ENCODE measurements around the gene FBXO47. TPM values are rescaled to one million over a fixed set of nuclear protein-coding genes. Genes with fewer than 3 reads are reported as not detected.

FBXO47 gene
- total RNA-seq (not detected), polyA plus RNA-seq (ENCODE audit: insufficient read depth, low read depth, low replicate concordance) (not detected)
- long read RNA-seq, donor 1, result 0 reads
- long read RNA-seq, donor 2, result 0 reads
- long read RNA-seq, donor 3, result 0 reads
- long read RNA-seq, donor 4, result 0 reads
- long read RNA-seq, donor 5, result 0 reads
- long read RNA-seq, donor 6, result 0 reads
- long read RNA-seq, donor 7, result 0 reads
- long read RNA-seq, donor 8, result 0 reads
- long read RNA-seq, donor 9, result 0 reads
- long read RNA-seq, donor 10, result 0 reads

- no peaks in the 10 kb centered on the region for H3K36me3 ChIP-seq (ENCODE audit: control insufficient read depth in 2 of 3, insufficient read depth in 3 of 3, low read length in 3 of 3)
- peak within 1 kb of the TSS; percentile 57 to 68 for H3K27ac ChIP-seq (ENCODE audit: low read depth in 2 of 2, low read length in 2 of 2)
- H3K27me3 ChIP-seq (ENCODE audit: control insufficient read depth, insufficient read depth, low read length), result no peaks in the 10 kb centered on the region
- peaks cover 0 to 7% (median 0%) of the 10 kb centered on the region in 3 donors for H3K4me1 ChIP-seq (ENCODE audit: control insufficient read depth in 2 of 3, insufficient read depth in 2 of 3, low read depth in 1 of 3, low read length in 3 of 3)
- intact Hi-C loops (cut with DNase I), result no loop called here
- peak; percentile 85 for FAIRE-seq
- no peak for TF ChIP-seq CTCF (IDR thresholded peaks at IDR 0.05; ENCODE audit: borderline replicate concordance, extremely low read depth, insufficient read depth)
- peak within 1 kb of the TSS; percentile 38 to 73 (median 53) for H3K9ac ChIP-seq (ENCODE audit: low read length in 3 of 3)
- H3K9me3 ChIP-seq (ENCODE audit: control insufficient read depth in 2 of 3, insufficient read depth in 1 of 3, low read length in 3 of 3), result no peaks in the 10 kb centered on the region
- DNase-seq, result peak; percentile 93 to 98 (median 95)
- H3K4me3 ChIP-seq (ENCODE audit: low read length in 3 of 3), result peak within 1 kb of the TSS; percentile 43 to 68 (median 64)
These were observed at the start of gene FBXO47 for GRCh38 chr17:38967290-38967738. Gene FBXO47, minus strand, starts transcription at chr17:38967403. Its CDS starts 4,378 bp downstream, at chr17:38963025.

GRCh38 chr17:39016193-39017153 is 49.3 kb upstream of the FBXO47 start:
- no peak for TF ChIP-seq CTCF (IDR thresholded peaks at IDR 0.05; ENCODE audit: borderline replicate concordance, extremely low read depth, insufficient read depth)
- Histone ChIP-seq H3K9ac (ENCODE audit: low read length in 3 of 3) (no peak overlapping the region), H3K4me3 (ENCODE audit: low read length in 3 of 3) (no peak overlapping the region), H3K27me3 (ENCODE audit: control insufficient read depth, insufficient read depth, low read length) (no peaks in the 10 kb centered on the region), H3K36me3 (ENCODE audit: control insufficient read depth in 2 of 3, insufficient read depth in 3 of 3, low read length in 3 of 3) (no peaks in the 10 kb centered on the region), H3K4me1 (ENCODE audit: control insufficient read depth in 2 of 3, insufficient read depth in 2 of 3, low read depth in 1 of 3, low read length in 3 of 3) (no peaks in the 10 kb centered on the region), H3K27ac (ENCODE audit: low read depth in 2 of 2, low read length in 2 of 2) (no peak overlapping the region), H3K9me3 (ENCODE audit: control insufficient read depth in 2 of 3, insufficient read depth in 1 of 3, low read length in 3 of 3) (no peaks in the 10 kb centered on the region)
- intact Hi-C loops (cut with DNase I), result no loop called here
- DNase-seq, result no peak
- FAIRE-seq, result no peak

- H3K27ac ChIP-seq (ENCODE audit: low read depth in 2 of 2, low read length in 2 of 2), result no peak overlapping the region
These were observed 48.3 kb upstream of the FBXO47 start for GRCh38 chr17:39015546-39015935.

More at GRCh38 chr17:39015546-39015935, 48.3 kb upstream of the FBXO47 start:
- Histone ChIP-seq H3K9me3 (ENCODE audit: control insufficient read depth in 2 of 3, insufficient read depth in 1 of 3, low read length in 3 of 3) (no peaks in the 10 kb centered on the region), H3K4me1 (ENCODE audit: control insufficient read depth in 2 of 3, insufficient read depth in 2 of 3, low read depth in 1 of 3, low read length in 3 of 3) (no peaks in the 10 kb centered on the region), H3K36me3 (ENCODE audit: control insufficient read depth in 2 of 3, insufficient read depth in 3 of 3, low read length in 3 of 3) (no peaks in the 10 kb centered on the region), H3K4me3 (ENCODE audit: low read length in 3 of 3) (no peak overlapping the region), H3K9ac (ENCODE audit: low read length in 3 of 3) (no peak overlapping the region), H3K27me3 (ENCODE audit: control insufficient read depth, insufficient read depth, low read length) (no peaks in the 10 kb centered on the region)
- no peak for TF ChIP-seq CTCF (IDR thresholded peaks at IDR 0.05; ENCODE audit: borderline replicate concordance, extremely low read depth, insufficient read depth)
- FAIRE-seq (no peak), DNase-seq (no peak)
- intact Hi-C loops (cut with DNase I), result no loop called here
